Lower leg skin (tissue), 4 donors: ENCODE measurements around the gene GNB1L. TPM values are rescaled to one million over a fixed set of nuclear protein-coding genes. Genes with fewer than 3 reads are reported as not detected.

Experiments used
- DNase-seq, 2 donors: peaks; one replicate each; pipeline ENCODE4 v3.0.0-alpha.2; 2019; ENCODE audit warnings: low spot score in 2 of 2
- H3K4me3 ChIP-seq: fragments of 200-600 bp; sonication (generic); 2 replicates; pipeline ENCODE4 v1.5.1; 2017; ENCODE audit warnings: mild to moderate bottlenecking, low read depth; ENCODE audit not compliant: poor library complexity, severe bottlenecking
- POLR2A ChIP-seq, 2 donors: fragments of 450-650 bp; IDR thresholded peaks; one replicate each; pipeline ENCODE4 v1.6.1; 2016 to 2017; ENCODE audit warnings: antibody characterized with exemption in 2 of 2, mild to moderate bottlenecking in 1 of 2, moderate library complexity in 1 of 2
- WGBS, 2 donors: methylation state at CpG; one replicate each; pipeline ENCODE4 v1.1.5; 2018; 5-methylcytosine and 5-hydroxymethylcytosine counted together
- intact Hi-C: fragments of 100-400 bp; cut with DNase I; formaldehyde crosslinking; loops from one replicate; pipeline ENCODE4 v1.15.0; 2023; ENCODE audit warnings: low total_unique reads
- total RNA-seq, 4 donors: library from RNA; depleted of rRNA; stranded (reverse); fragments of >200 nt; gene quantifications; one replicate each; pipeline ENCODE4 v1.1.0, GENCODE V29; 2016
- TF ChIP-seq, protein P1 (sequence below), 3 donors: fragments of 450-650 bp; IDR thresholded peaks; one replicate each; pipeline ENCODE4 v1.5.1; 2016; ENCODE audit warnings: antibody characterized with exemption in 3 of 3, mild to moderate bottlenecking in 3 of 3, moderate library complexity in 2 of 3

Gene GNB1L
- total RNA-seq, 4 donors from 2014 or later, result 10.0 to 16.2 (median 11.2) TPM

DNA sequence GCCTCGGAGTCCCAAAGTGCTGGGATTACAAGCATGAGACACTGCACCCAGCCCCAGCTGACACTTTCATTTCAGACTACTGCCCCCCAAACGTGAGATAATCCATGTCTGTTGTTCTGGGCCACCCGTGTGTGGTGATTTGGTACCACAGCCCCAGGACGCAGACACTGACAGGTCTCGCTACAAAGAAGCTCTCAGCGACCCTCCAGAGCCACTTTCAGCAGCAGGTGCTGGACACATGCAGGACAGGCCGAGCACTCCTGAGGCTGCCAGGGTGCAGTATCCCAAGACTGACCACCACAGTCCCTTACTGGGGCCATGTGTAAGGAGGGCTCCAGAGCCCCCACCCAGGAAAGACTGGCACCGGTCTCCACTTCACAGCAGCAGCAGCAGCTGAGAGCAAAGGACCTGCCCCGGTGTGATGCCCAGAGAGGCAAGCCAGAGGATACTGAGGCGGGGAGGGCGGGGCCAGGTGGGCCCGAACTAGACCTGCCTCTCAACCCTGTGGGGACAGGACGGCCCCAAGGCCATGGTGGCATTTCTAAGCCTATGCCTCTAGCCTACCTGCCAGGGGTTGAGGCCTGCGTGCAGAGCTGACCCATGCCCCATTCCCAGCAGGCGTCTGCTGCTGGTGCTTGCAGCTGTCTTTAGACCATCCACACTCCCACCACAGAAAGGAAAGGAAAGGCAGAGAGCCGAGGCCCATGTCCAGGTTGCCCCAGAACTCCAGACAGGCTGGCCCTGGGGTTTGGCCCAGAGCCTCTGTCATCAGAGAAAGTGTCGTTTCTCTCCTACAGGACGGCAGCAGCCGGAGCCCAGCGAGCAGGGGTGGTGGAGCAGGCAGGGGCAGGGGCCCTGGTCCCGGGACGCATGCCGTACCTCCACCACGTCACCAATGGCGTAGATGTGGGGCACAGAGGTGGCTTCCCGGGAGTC lies 28.0 kb upstream of the GNB1L start:
- peak in 1 of 2 donors; percentile 82 for DNase-seq
- no peak overlapping the region for H3K4me3 ChIP-seq
- no peak for TF ChIP-seq POLR2A (IDR thresholded peaks at IDR 0.05)
- TF ChIP-seq, protein P1, sequence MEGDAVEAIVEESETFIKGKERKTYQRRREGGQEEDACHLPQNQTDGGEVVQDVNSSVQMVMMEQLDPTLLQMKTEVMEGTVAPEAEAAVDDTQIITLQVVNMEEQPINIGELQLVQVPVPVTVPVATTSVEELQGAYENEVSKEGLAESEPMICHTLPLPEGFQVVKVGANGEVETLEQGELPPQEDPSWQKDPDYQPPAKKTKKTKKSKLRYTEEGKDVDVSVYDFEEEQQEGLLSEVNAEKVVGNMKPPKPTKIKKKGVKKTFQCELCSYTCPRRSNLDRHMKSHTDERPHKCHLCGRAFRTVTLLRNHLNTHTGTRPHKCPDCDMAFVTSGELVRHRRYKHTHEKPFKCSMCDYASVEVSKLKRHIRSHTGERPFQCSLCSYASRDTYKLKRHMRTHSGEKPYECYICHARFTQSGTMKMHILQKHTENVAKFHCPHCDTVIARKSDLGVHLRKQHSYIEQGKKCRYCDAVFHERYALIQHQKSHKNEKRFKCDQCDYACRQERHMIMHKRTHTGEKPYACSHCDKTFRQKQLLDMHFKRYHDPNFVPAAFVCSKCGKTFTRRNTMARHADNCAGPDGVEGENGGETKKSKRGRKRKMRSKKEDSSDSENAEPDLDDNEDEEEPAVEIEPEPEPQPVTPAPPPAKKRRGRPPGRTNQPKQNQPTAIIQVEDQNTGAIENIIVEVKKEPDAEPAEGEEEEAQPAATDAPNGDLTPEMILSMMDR (IDR thresholded peaks at IDR 0.05), result no peak
- 89 to 91% methylated on average over 20 to 26 of the region's 26 CpGs for WGBS, 2 donors
- intact Hi-C loops, result no loop called here

DNA sequence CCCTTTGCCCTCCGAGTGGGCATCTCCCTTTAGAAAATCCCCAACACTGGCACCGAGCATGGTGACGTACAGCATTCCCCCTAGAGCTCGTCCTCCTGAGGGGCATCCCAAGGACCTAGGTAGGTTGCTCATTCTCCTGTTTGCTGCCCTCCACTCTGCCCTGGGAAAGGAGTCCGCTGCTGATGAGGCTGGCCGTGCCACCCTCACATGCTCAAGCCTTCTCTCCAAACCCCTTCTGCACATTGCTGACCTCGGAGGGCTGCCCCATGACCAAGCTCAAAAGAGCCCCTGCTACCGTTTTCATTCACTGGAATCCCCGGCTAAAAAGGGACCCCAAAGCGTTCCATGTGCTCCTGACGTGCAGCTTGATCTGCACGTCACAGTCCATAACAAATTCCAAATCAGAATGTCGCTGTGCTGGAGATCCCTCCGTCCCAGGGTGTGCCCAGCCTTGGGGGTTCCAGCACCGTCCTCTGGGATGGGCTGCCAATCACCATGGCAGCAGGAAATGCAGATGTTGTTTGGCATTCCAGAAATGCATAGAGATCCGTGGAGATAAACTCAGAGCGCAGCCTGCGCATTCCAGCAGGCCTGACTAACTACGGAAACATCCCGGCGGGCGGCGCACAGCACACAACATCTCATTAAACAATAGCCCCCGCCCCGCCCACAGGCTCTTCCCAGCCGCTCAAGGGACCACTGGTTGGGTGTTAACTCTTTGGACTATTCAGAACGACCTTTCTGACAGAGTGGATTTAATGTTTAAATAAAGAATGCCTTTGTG lies 26.3 kb upstream of the GNB1L start:
- no peak for TF ChIP-seq POLR2A (IDR thresholded peaks at IDR 0.05)
- TF ChIP-seq, protein P1 (IDR thresholded peaks at IDR 0.05), result no peak
- 28 to 44% methylated on average over 27 of the region's 27 CpGs for WGBS, 2 donors
- H3K4me3 ChIP-seq, result no peak overlapping the region
- intact Hi-C loops, result no loop called here
- peak in 1 of 2 donors; percentile 95 for DNase-seq

DNA sequence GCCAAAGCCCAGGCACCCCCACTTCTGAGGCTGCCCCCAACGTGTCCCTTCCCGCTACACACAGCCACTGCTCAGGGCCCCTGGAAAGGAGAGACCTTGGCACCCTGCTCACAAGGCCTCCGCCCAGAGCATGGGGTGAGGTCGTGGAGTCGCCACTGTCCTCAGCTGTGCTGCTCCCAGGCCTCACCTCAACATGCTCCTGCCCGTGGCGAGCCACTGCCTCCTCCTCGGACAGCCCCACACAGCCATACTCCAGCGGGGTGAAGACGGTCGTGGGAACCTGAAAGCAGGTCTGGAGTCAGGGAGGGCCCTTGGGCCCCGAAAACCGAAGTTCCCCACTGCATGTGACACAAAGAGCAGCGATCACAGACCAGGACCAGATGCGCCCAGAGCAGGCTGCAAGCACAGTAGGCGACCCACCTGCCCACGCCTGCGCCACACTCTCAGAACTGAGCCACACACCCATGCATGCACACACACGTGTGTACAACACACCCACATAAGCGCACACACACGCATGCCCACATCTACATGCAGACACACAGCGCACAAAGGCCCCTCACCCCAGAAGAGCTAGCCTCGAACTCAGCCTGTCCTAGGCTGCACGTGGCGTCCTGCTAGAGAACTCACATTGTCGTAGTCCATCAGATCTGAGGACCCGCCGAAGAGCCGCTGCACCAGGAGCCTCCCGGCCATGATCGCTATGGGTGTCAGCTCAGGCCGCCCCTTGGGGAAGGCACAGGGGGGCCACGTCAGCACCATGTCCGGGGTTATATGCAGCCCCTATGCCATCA lies 25.5 kb upstream of the GNB1L start:
- no peak for TF ChIP-seq POLR2A (IDR thresholded peaks at IDR 0.05)
- TF ChIP-seq, protein P1 (IDR thresholded peaks at IDR 0.05), result no peak
- H3K4me3 ChIP-seq, result no peak overlapping the region
- DNase-seq, result peak in 1 of 2 donors; percentile 85
- 85 to 86% methylated on average over 31 to 34 of the region's 34 CpGs for WGBS, 2 donors
- intact Hi-C loops, result no loop called here

DNA sequence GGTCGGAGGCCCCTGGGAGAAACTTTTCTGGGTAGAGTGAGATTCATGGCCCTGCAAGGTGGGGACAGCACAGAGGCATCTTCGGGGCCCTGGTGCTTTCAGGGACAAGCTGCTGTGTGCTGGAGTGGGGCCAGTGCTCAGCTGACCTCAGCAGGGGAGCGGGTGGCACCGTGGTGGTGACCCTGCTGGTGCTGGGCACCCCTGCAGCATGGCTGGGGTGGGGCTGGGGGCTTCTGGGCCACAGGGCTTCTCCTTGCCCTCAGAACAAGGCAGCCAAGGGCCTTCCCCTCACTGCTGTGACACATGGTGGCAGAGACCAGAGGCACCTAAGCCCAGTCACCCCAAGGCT lies 24.9 kb upstream of the GNB1L start:
- intact Hi-C loops, result no loop called here
- no peak for DNase-seq
- 58 to 66% methylated on average over 4 of the region's 4 CpGs for WGBS, 2 donors
- TF ChIP-seq POLR2A (IDR thresholded peaks at IDR 0.05), result no peak
- TF ChIP-seq, protein P1 (IDR thresholded peaks at IDR 0.05), result no peak
- no peak overlapping the region for H3K4me3 ChIP-seq

DNA sequence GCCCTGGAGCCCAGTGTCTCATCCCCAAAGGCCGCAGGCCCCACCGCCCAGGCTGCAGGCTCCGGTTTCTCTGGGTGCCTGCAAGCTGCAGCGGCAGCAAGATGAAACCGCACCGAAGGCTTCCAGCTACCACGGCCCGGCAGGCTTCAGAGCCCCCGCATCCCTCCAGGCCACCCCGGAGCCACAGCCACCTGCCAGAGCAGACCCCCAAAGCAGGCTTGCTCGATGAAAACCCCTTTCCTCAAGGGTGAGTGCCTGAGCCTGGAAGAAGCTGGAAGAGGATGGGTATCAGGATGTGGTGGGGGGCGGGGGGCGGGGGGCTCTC lies 24.5 kb upstream of the GNB1L start:
- peak in 1 of 2 donors; percentile 78 for DNase-seq
- 89 to 92% methylated on average over 13 of the region's 13 CpGs for WGBS, 2 donors
- TF ChIP-seq, protein P1 (IDR thresholded peaks at IDR 0.05), result no peak
- TF ChIP-seq POLR2A (IDR thresholded peaks at IDR 0.05), result no peak
- intact Hi-C loops, result no loop called here
- no peak overlapping the region for H3K4me3 ChIP-seq
